GM03348 (cell line): ENCODE measurements around the gene RBM20.

Experiments
- DNase-seq: peaks from one replicate; pipeline ENCODE4 v3.0.0; 2012; ENCODE audit warnings: low spot score

Gene RBM20

GRCh38 chr10:110836706-110837105, 192.6 kb downstream of the RBM20 start:
- DNase-seq: no peak

DNA sequence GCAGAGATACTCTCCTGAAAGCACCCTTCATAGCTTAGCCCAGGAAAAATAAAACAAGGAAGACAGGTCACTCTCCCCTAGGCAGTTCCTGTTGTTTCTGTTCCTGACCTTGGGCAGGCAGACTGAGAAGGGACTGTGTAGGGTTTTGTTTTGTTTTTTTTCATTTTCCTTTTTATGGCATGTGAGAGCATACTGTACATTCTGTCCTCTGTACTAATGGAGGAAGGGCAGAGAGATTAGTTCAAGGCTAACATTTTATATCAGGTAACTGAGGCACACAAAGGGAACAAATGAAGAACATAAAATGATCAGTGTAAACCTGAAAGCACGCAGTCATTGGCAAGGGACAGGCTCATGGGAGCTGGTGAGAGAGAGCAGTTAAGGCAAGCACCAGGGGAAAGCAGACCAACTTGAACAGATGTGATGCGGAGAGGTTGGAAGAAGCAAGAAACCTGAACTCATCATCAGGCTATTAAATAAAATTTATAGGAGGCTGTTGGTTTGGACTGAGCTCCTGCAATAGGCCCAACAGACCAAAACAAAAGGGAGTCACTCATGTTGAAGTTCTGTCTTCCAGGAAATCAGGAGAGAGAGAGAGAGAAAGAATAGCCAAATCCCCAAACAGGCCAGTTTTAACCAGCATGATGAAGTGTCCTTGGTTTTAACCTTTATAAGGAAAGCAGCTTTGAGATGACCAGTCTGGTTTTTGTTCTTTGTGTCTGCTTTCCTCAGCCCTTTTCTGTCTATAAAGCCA, 193.5 kb downstream of the RBM20 start:
- DNase-seq: no peak

GRCh38 chr10:110840225-110840922, 196.2 kb downstream of the RBM20 start:
- no peak for DNase-seq

DNA sequence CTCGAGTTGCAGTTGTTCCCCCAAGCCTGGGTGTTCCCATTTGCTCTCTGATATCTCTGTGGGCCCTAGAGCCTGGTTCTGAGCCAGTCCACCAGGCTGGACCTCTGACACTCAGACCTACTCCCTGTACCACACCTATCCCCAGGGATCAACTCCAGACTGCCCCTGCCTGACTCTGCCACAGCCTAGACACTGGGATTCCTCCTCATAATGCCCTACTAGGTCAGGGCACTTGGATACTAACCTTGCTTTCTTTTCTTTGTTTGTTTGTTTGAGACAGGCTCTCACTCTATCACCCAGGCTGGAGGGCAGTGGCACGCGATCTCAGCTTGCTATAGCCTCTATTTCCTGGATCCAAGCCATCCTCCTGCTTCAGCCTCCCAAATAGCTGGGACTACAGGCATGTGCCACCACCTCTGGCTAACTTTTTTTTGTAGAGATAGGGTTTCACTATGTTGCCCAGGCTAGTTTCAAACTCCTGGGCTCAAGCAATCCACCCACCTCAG, 196.8 kb downstream of the RBM20 start:
- no peak for DNase-seq

DNA sequence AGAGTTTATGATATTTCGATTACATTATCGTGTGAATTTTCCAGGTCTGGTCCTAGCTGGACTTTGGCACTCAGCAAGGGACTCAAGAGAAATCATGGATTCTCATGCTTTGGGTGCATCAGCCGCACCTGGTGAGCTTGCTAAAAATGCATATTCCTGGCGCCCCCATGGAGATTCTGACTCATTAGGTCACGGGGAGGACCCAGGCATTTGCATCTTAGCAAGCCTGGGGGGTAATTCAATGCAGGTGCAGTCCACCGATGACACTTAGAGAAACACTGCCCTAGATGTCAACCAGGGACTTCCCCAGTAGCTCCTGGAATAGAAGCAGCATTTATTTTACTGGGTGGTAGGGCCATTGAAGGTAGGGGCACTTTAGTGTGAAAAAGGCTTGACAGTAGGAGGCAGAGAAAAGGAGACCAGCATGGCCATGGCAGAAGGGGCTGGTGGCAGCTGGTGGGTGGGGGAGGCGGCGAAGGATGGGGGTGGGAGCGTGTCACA, 197.7 kb downstream of the RBM20 start:
- no peak for DNase-seq

- no peak for DNase-seq
Observed at GRCh38 chr10:110842326-110842904, 198.3 kb downstream of the RBM20 start.

GRCh38 chr10:110843031-110843430, 198.9 kb downstream of the RBM20 start:
- DNase-seq: no peak

GRCh38 chr10:110843796-110844616, 199.9 kb downstream of the RBM20 start:
- DNase-seq: no peak

DNA sequence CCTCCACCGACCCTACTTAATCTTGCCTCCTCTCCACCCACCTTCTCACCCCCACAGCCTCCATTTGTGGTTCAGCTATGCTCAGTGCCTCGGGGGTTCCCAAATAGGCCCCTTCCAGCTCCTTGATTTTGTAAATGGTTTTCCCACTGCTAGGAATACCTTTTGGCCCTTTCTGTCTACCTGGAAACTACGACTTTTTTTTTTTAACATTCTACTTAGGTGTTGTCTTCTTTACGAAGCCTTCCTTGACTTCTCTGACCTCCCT, 200.4 kb downstream of the RBM20 start:
- DNase-seq: no peak

GRCh38 chr10:110845192-110845755, 201.1 kb downstream of the RBM20 start:
- no peak for DNase-seq

- no peak for DNase-seq
Observed at GRCh38 chr10:110845756-110846620, 201.9 kb downstream of the RBM20 start.

DNA sequence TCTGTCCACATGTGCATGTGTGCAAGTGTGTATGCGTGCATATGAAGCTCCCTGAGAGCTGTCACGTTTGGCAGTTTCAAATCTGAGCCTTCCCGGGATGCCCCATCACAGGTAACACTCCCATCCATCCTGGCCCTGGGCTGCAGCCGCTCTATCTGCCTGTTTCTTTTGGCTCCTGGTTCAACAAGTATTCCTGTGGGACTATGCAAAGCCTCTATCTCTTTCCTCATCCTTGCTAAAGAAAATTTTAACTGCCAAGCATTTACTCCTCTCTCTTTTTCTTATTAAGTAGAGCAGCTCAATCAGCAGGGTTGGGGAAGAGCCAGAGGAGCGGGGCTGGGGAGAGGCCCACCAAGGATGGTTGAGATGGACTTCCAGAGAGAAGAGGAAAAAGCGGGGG, 203.2 kb downstream of the RBM20 start:
- no peak for DNase-seq

GRCh38 chr10:110848106-110848505, 204.0 kb downstream of the RBM20 start:
- no peak for DNase-seq

DNA sequence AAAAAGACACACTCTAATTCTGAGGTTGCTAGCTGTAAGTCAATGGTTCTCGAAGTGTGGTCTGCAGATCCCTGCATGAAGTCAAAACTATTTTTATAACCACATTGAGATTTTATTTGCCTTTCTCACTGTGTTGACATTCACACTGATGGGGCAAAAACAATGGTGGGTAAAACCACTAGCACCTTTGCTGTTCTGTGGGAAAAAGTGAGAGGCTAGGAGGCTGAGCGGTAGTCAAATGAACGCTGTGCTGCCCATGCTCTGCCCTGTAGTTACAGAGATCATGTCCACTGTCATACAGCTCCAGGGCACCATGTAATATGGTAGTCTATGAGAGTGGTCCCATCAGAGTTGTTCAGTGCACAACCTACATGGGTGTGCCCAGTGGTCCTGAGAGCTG, 206.0 kb downstream of the RBM20 start:
- no peak for DNase-seq

GRCh38 chr10:110851020-110851612, 207.0 kb downstream of the RBM20 start:
- peak; percentile 73 for DNase-seq

- DNase-seq: no peak
Observed at GRCh38 chr10:110852255-110852896, 208.2 kb downstream of the RBM20 start.

DNA sequence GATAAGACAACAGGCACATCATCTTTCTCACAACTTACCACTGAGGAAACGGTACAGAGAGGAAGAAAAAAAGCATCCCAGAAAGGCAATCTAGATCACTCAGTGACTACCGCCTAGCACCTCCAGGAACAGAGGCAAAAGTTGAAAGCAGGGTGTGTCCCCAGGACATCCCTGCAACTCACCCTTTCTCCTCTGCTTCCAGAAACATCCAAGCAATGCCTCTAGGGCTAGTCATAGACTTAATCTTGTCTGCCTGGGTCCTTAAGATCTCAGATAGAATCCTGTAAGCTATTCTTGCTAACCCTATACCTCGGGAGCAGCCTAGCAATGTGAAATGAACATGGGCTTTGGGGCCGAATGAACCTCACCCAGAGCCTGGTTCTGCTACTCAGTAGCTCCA, 208.8 kb downstream of the RBM20 start:
- no peak for DNase-seq

- no peak for DNase-seq
Observed at GRCh38 chr10:110853921-110854605, 209.9 kb downstream of the RBM20 start.
